ENCODE data around the gene LRMDA.

DNA sequence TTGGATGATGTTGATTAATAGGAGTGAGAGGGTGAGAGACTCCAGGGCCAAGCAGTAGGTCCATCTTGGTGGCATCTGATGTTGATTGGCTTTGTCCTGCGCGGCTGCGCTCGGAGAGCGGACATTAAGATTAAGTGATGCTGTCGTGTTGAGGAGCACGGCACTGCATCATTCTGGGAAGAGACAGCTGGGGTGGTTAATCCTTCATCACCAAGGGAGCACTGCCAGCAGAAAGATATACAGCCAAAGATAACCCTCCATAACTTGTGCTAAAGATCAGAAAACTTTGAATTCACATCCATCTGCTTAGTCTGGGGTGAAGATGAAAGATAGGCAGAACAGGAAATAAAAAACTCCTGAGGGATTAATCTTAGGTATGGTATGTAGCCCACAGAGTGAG, 208.3 kb downstream of the LRMDA start:
- TF ChIP-seq TAF1 (IDR thresholded peaks at IDR 0.05; ENCODE audit: low read depth) = no peak
- TF ChIP-seq CREB1 (IDR thresholded peaks at IDR 0.05; ENCODE audit: low read depth) = no peak
- no peak for TF ChIP-seq EP300 (IDR thresholded peaks at IDR 0.05; ENCODE audit: borderline replicate concordance)
- TF ChIP-seq, protein P1, sequence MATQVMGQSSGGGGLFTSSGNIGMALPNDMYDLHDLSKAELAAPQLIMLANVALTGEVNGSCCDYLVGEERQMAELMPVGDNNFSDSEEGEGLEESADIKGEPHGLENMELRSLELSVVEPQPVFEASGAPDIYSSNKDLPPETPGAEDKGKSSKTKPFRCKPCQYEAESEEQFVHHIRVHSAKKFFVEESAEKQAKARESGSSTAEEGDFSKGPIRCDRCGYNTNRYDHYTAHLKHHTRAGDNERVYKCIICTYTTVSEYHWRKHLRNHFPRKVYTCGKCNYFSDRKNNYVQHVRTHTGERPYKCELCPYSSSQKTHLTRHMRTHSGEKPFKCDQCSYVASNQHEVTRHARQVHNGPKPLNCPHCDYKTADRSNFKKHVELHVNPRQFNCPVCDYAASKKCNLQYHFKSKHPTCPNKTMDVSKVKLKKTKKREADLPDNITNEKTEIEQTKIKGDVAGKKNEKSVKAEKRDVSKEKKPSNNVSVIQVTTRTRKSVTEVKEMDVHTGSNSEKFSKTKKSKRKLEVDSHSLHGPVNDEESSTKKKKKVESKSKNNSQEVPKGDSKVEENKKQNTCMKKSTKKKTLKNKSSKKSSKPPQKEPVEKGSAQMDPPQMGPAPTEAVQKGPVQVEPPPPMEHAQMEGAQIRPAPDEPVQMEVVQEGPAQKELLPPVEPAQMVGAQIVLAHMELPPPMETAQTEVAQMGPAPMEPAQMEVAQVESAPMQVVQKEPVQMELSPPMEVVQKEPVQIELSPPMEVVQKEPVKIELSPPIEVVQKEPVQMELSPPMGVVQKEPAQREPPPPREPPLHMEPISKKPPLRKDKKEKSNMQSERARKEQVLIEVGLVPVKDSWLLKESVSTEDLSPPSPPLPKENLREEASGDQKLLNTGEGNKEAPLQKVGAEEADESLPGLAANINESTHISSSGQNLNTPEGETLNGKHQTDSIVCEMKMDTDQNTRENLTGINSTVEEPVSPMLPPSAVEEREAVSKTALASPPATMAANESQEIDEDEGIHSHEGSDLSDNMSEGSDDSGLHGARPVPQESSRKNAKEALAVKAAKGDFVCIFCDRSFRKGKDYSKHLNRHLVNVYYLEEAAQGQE (IDR thresholded peaks at IDR 0.05; ENCODE audit: low read depth) = no peak
- no peak for TF ChIP-seq RAD21 (IDR thresholded peaks at IDR 0.05; ENCODE audit: low read depth)
- TF ChIP-seq, protein P2, sequence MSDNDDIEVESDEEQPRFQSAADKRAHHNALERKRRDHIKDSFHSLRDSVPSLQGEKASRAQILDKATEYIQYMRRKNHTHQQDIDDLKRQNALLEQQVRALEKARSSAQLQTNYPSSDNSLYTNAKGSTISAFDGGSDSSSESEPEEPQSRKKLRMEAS (IDR thresholded peaks at IDR 0.05) = no peak
- TF ChIP-seq TCF12 (IDR thresholded peaks at IDR 0.05; ENCODE audit: low read depth) = no peak
- no peak for TF ChIP-seq CEBPB (IDR thresholded peaks at IDR 0.05)
- no peak for TF ChIP-seq YY1 (IDR thresholded peaks at IDR 0.05; ENCODE audit: low read depth)
- no peak for TF ChIP-seq ZBTB7A (IDR thresholded peaks at IDR 0.05; ENCODE audit: low read depth)

All from Ishikawa (cell line).